ENCODE measurements around the gene POLD1.

GRCh38 chr19:50450369-50451222 is 66.4 kb downstream of the POLD1 start:
- TF ChIP-seq ATF3 (IDR thresholded peaks at IDR 0.05): no peak
- TF ChIP-seq CTCF (IDR thresholded peaks at IDR 0.05; ENCODE audit: low read depth, low read length, missing input control): no peak
- no peak for TF ChIP-seq SP1 (IDR thresholded peaks at IDR 0.05)
- no peak for TF ChIP-seq RXRA (IDR thresholded peaks at IDR 0.05)
- no peak for TF ChIP-seq TAF1 (conservative IDR thresholded peaks at IDR 0.05)
- no peak for TF ChIP-seq REST (IDR thresholded peaks at IDR 0.05)
- TF ChIP-seq YY1 (IDR thresholded peaks at IDR 0.05): no peak
- no peak for TF ChIP-seq EGR1 (IDR thresholded peaks at IDR 0.05; ENCODE audit: low read depth in 2 of 2)

Measured in liver (tissue), 3 donors.